Right lobe of liver (tissue), 6 donors: ENCODE measurements around the gene NUTM2B. TPM values are rescaled to one million over a fixed set of nuclear protein-coding genes. Genes with fewer than 3 reads are reported as not detected.
"Not testable (repeated sequence)": the region's sequence is repeated elsewhere in the genome, so short reads cannot be mapped to it uniquely, and the experiment has no call there.

ENCODE experiments used
- ATAC-seq, 4 donors: fragments of 200-7000 bp; cut with Tn5 transposase; one replicate each; pipeline ENCODE4 v1.9.1; 2020; ENCODE audit warnings: mild to moderate bottlenecking in 4 of 4, moderate library complexity in 4 of 4
- DNase-seq, 3 donors: peaks; one replicate each; pipeline ENCODE4 v3.0.0-alpha.2; 2020
- H3K27ac ChIP-seq, 3 donors: fragments of 200-600 bp; one replicate each; pipeline ENCODE4 v1.8.0; 2022
- H3K27me3 ChIP-seq, 2 donors: fragments of 200-600 bp; one replicate each; pipeline ENCODE4 v1.8.0; 2022
- H3K36me3 ChIP-seq, 4 donors: fragments of 200-600 bp; sonication (generic) in 1 of 4; one replicate each; pipeline versions ENCODE4 v1.5.1 to v1.8.0; 2017 to 2022; ENCODE audit warnings: control low read depth in 1 of 4
- H3K4me1 ChIP-seq, 4 donors: fragments of 200-600 bp; sonication (generic) in 1 of 4; one replicate each; pipeline versions ENCODE4 v1.5.1 to v1.8.0; 2017 to 2022; ENCODE audit warnings: control low read depth in 1 of 4
- H3K4me3 ChIP-seq, 3 donors: fragments of 200-600 bp; one replicate each; pipeline ENCODE4 v1.8.0; 2022
- H3K9me3 ChIP-seq, 4 donors: fragments of 200-600 bp; sonication (generic) in 1 of 4; one replicate each; pipeline versions ENCODE4 v1.5.1 to v1.8.0; 2017 to 2022; ENCODE audit warnings: control low read depth in 1 of 4
- WGBS: methylation state at CpG from one replicate; pipeline ENCODE4 v1.1.6; 2018; ENCODE audit warnings: low coverage, low lambda C conversion rate; ENCODE audit not compliant: insufficient coverage; ENCODE audit errors: missing lambda C conversion rate; 5-methylcytosine and 5-hydroxymethylcytosine counted together
- intact Hi-C, 2 donors: fragments of 100-400 bp; cut with DNase I; formaldehyde crosslinking; loops; one replicate each; pipeline versions ENCODE4 v1.11.2 to v1.14.1; 2022
- total RNA-seq, 6 experiments: library from RNA; depleted of rRNA in 2 of 6; stranded (reverse); fragments of >200 nt in 2 of 6; fragmentation: NEBNext Ultra II Directional in 3 of 6; extraction: Animal tissue kit (Norgen Biotek cat#: 25700) in 3 of 6; gene quantifications; one replicate each; pipeline versions ENCODE4 v1.1.0 to v1.2.4, GENCODE V29; 2016 to 2023
- TF ChIP-seq, protein P1 (sequence below), 4 donors: fragments of 200-600 bp in 3 of 4; fragments of 450-650 bp in 1 of 4; IDR thresholded peaks; one replicate each; pipeline versions ENCODE4 v1.5.1 to v1.8.0; 2016 to 2022; ENCODE audit warnings: antibody characterized with exemption in 4 of 4, mild to moderate bottlenecking in 2 of 4
- donor health status: DM: no; HTN: yes; CAD: no.
- donor health status: DM: no; HTN: no; CAD: no.
- donor health status: DM: no; HTN: no; CAD: no.
- donor health status: DM: no; HTN: yes; CAD: no.
- donor health status: DM: no; HTN: yes; CAD: no.

The NUTM2B gene
- total RNA-seq, 6 experiments from 2014 or later: 0.16 to 0.51 (median 0.31) TPM

DNA sequence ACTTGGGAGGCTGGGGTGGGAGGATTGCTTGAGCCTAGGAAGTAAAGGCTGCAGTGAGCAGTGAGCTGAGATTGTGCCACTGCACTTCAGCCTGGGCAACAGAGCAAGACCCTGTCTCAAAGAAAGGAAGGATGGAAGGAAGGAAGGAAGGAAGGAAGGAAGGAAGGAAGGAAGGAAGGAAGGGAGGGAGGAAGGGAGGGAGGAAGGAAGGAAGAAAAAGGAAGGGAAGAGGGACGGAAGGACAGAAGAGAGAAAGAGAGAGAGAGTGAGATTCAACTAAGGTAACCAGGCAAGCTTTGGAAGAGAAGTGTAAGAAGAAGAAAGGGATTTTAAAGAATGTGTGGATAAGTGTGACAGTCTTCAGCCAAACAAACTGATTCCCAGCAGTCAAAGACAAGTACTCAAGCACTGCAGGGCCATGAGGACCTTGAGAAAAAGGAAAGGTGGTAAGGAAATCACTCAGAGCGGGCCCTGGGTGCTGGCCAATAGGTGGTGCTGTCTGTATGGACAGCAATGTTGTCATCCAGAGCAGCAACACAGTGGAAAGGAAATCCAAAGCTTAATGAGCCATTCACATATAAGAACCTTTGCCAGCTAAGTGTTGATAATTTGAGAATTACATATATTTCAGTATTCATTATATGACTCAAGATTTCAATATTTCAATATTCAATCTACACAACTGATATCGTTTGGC is 55.4 kb downstream of the NUTM2B start:
- peak in 2 of 4 donors; percentile 30 to 37 for ATAC-seq
- TF ChIP-seq, protein P1, sequence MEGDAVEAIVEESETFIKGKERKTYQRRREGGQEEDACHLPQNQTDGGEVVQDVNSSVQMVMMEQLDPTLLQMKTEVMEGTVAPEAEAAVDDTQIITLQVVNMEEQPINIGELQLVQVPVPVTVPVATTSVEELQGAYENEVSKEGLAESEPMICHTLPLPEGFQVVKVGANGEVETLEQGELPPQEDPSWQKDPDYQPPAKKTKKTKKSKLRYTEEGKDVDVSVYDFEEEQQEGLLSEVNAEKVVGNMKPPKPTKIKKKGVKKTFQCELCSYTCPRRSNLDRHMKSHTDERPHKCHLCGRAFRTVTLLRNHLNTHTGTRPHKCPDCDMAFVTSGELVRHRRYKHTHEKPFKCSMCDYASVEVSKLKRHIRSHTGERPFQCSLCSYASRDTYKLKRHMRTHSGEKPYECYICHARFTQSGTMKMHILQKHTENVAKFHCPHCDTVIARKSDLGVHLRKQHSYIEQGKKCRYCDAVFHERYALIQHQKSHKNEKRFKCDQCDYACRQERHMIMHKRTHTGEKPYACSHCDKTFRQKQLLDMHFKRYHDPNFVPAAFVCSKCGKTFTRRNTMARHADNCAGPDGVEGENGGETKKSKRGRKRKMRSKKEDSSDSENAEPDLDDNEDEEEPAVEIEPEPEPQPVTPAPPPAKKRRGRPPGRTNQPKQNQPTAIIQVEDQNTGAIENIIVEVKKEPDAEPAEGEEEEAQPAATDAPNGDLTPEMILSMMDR (IDR thresholded peaks at IDR 0.05): peak in 1 of 4 donors; percentile 32

More for the DNA sequence above, 55.4 kb downstream of the NUTM2B start:
- DNase-seq, H3K4me3 ChIP-seq, H3K9me3 ChIP-seq, intact Hi-C loops, H3K27ac ChIP-seq, H3K36me3 ChIP-seq, H3K27me3 ChIP-seq, H3K4me1 ChIP-seq: not testable (repeated sequence)
- WGBS: 89% methylated on average over 2 of the region's 3 CpGs

Other genes with a start within 250 kb of the NUTM2B start
- gene EIF5AL1, start 190.7 kb upstream of the NUTM2B start, total RNA-seq: under 1 TPM in 5 of 6 experiments, not detected in 1; 0.31 to 0.54 (median 0.44) TPM
- gene SFTPA2, start 142.8 kb upstream of the NUTM2B start, total RNA-seq: under 1 TPM in 3 of 6 experiments, not detected in 3; 0.12 to 0.95 (median 0.42) TPM
- gene SFTPA1, start 92.3 kb upstream of the NUTM2B start, total RNA-seq: under 1 TPM in 3 of 6 experiments, not detected in 3; 0.12 to 0.40 (median 0.35) TPM
- under 1 TPM in 2 of 6 experiments, not detected in 4; 0.15 to 0.16 TPM for gene NUTM2E, start 123.5 kb downstream of the NUTM2B start, total RNA-seq
- under 1 TPM in 3 of 6 experiments, not detected in 3; 0.35 to 0.59 (median 0.51) TPM for gene SFTPD, start 245.9 kb downstream of the NUTM2B start, total RNA-seq